ENCODE measurements around the gene NLGN3.

The NLGN3 gene

GRCh38 chrX:71216485-71216884, 71.8 kb downstream of the NLGN3 start:
- no peak for DNase-seq

GRCh38 chrX:71217298-71217697, 72.7 kb downstream of the NLGN3 start:
- no peak for DNase-seq

All from hematopoietic multipotent progenitor cell treated with erythropoietin and hydrocortisone succinate and interleukin-3 and kit ligand, for 4 days (in vitro differentiated cells).